BE2C (cell line): ENCODE results near the gene DISC1.
A peak's percentile ranks its signal among the peaks of the same experiment; 100 is the strongest.

Experiments
- DNase-seq: peaks from one replicate; pipeline ENCODE4 v3.0.0-alpha.2; 2020
- H3K27me3 ChIP-seq: fragments of 250-450 bp; sonication (Bioruptor Pico); 2 replicates; pipeline ENCODE4 v1.5.1; 2020; ENCODE audit warnings: mild to moderate bottlenecking
- H3K36me3 ChIP-seq: fragments of 250-450 bp; sonication (Bioruptor Pico); 2 replicates; pipeline ENCODE4 v1.5.1; 2020; ENCODE audit warnings: mild to moderate bottlenecking
- H3K4me1 ChIP-seq: fragments of 250-450 bp; sonication (Bioruptor Pico); 2 replicates; pipeline ENCODE4 v1.5.1; 2020
- H3K4me3 ChIP-seq: 2 replicates; pipeline ENCODE4 v1.5.1; 2011; ENCODE audit warnings: low read depth, low read length
- H3K9me3 ChIP-seq: fragments of 250-450 bp; sonication (Bioruptor Pico); 2 replicates; pipeline ENCODE4 v1.5.1; 2020
- CTCF ChIP-seq: IDR thresholded peaks from 2 replicates; pipeline ENCODE4 v1.5.1; 2012; ENCODE audit warnings: mild to moderate bottlenecking, low read depth, low read length

The DISC1 gene

GRCh38 chr1:231871878-231872277 is 245.3 kb downstream of the DISC1 start:
- Histone ChIP-seq H3K4me3 (no peak overlapping the region), H3K36me3 (no peaks in the 10 kb centered on the region), H3K9me3 (no peaks in the 10 kb centered on the region; the same call in 1 of the 2 replicates), H3K4me1 (peaks cover 2% of the 10 kb centered on the region), H3K27me3 (no peaks in the 10 kb centered on the region)
- DNase-seq: no peak
- no peak for TF ChIP-seq CTCF

- no peak for DNase-seq
- no peaks in the 10 kb centered on the region for H3K4me1 ChIP-seq
- no peaks in the 10 kb centered on the region for H3K27me3 ChIP-seq
- TF ChIP-seq CTCF: no peak
- H3K36me3 ChIP-seq: no peaks in the 10 kb centered on the region
- H3K9me3 ChIP-seq: no peaks in the 10 kb centered on the region; the same call in 1 of the 2 replicates
- no peak overlapping the region for H3K4me3 ChIP-seq
These were observed 245.9 kb downstream of the DISC1 start for GRCh38 chr1:231872461-231872910.

- no peak for TF ChIP-seq CTCF
- Histone ChIP-seq H3K4me3 (no peak overlapping the region), H3K4me1 (peaks cover 17% of the 10 kb centered on the region), H3K27me3 (no peaks in the 10 kb centered on the region), H3K36me3 (no peaks in the 10 kb centered on the region), H3K9me3 (no peaks in the 10 kb centered on the region; the same call in 1 of the 2 replicates)
- peak; percentile 19 for DNase-seq
These were observed 252.1 kb downstream of the DISC1 start for GRCh38 chr1:231878737-231879136.

GRCh38 chr1:231879296-231879695 is 252.7 kb downstream of the DISC1 start:
- Histone ChIP-seq H3K4me1 (peaks cover 17% of the 10 kb centered on the region), H3K9me3 (no peaks in the 10 kb centered on the region; the same call in 1 of the 2 replicates), H3K4me3 (no peak overlapping the region), H3K36me3 (no peaks in the 10 kb centered on the region), H3K27me3 (no peaks in the 10 kb centered on the region)
- DNase-seq: peak; percentile 68
- no peak for TF ChIP-seq CTCF

- H3K9me3 ChIP-seq: no peaks in the 10 kb centered on the region
- no peaks in the 10 kb centered on the region for H3K27me3 ChIP-seq
- no peak for TF ChIP-seq CTCF
- H3K4me3 ChIP-seq: no peak overlapping the region
- H3K4me1 ChIP-seq: peaks cover 30% of the 10 kb centered on the region
- DNase-seq: no peak
- H3K36me3 ChIP-seq: no peaks in the 10 kb centered on the region
These were observed 255.7 kb downstream of the DISC1 start for GRCh38 chr1:231882333-231882732.

- no peak for DNase-seq
These were observed 256.2 kb downstream of the DISC1 start for GRCh38 chr1:231882790-231883189.

More at GRCh38 chr1:231882790-231883189, 256.2 kb downstream of the DISC1 start:
- H3K9me3 ChIP-seq: no peaks in the 10 kb centered on the region
- H3K4me1 ChIP-seq: peaks cover 30% of the 10 kb centered on the region
- H3K4me3 ChIP-seq: no peak overlapping the region
- TF ChIP-seq CTCF: no peak
- H3K36me3 ChIP-seq: no peaks in the 10 kb centered on the region
- H3K27me3 ChIP-seq: no peaks in the 10 kb centered on the region
